H7 (cell line): ENCODE measurements around the gene PCDHGB2. TPM values are rescaled to one million over a fixed set of nuclear protein-coding genes. Genes with fewer than 3 reads are reported as not detected.
"Not testable (repeated sequence)": the region's sequence is repeated elsewhere in the genome, so short reads cannot be mapped to it uniquely, and the experiment has no call there.

Experiments
- DNase-seq: peaks from one replicate; pipeline ENCODE4 v3.0.0; 2012
- H3K27me3 ChIP-seq: 2 replicates; pipeline ENCODE4 v1.6.0; 2011; ENCODE audit warnings: mild to moderate bottlenecking, low read length; ENCODE audit not compliant: control insufficient read depth, insufficient read depth
- H3K36me3 ChIP-seq: replicated peaks from 2 replicates; pipeline ENCODE4 v1.5.1; 2011; ENCODE audit warnings: low read length; ENCODE audit not compliant: control insufficient read depth, insufficient read depth
- H3K4me3 ChIP-seq: 2 replicates; pipeline ENCODE4 v1.5.1; 2011; ENCODE audit warnings: low read depth, mild to moderate bottlenecking, control low read depth, low read length, moderate library complexity; ENCODE audit not compliant: insufficient read depth
- total RNA-seq: library from RNA; depleted of rRNA; stranded (reverse); fragments of >200 nt; shearing (Covaris generic); gene quantifications from 2 replicates; pipeline ENCODE4 v1.2.3, GENCODE V29; 2014; rRNA removed

PCDHGB2 gene
- total RNA-seq, 1 experiment from 2014 or later: 0.03 TPM

DNA sequence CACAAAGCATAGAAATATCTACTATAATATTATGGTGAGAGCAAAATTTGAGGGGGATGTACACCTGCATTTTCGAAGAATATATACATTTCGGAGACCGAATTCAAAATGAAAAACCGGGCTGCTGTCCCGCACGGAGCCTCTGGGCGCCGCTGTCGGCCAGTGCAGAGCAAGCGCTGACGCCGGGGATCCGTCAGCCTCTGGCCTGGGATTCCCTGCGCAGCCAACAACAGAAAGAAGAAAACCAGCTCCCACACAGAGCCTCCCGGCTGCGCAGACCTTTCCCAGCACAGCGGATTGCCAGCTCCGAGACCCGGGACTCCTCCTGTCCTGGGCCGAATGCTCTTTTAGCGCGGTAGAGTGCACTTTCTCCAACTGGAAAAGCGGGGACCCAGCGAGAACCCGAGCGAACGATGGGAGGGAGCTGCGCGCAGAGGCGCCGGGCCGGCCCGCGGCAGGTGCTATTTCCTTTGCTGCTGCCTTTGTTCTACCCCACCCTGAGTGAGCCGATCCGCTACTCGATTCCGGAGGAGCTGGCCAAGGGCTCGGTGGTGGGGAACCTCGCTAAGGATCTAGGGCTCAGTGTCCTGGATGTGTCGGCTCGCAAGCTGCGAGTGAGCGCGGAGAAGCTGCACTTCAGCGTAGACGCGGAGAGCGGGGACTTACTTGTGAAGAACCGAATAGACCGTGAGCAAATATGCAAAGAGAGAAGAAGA, 48.2 kb downstream of the PCDHGB2 start, which contains the start of gene PCDHGB6:
Gene PCDHGB6 (plus strand): TSS at position 232 of the 716 bp plus-strand sequence. CDS start 182 bp downstream, at position 414.
- DNase-seq: peak; percentile 91
- not testable (repeated sequence) for H3K36me3 ChIP-seq, H3K27me3 ChIP-seq
- H3K4me3 ChIP-seq: peak within 1 kb of the TSS; percentile 61

DNA sequence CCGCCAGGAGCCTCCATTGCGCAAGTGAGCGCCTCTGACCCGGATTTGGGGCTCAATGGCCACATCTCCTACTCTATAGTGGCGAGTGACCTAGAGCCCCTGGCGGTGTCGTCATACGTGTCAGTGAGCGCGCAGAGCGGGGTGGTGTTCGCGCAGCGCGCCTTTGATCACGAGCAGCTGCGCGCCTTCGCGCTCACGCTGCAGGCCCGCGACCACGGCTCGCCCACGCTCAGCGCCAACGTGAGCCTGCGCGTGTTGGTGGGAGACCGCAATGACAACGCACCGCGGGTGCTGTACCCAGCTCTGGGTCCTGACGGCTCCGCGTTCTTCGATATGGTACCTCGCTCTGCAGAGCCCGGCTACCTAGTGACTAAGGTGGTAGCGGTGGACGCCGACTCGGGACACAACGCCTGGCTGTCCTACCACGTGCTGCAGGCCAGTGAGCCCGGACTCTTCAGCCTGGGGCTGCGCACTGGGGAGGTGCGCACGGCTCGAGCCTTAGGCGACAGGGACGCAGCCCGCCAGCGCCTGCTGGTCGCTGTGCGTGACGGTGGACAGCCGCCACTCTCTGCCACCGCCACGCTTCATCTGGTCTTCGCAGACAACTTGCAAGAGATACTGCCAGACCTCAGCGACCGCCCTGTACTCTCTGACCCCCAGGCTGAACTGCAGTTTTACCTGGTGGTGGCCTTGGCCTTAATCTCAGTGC, 50.0 kb downstream of the PCDHGB2 start:
- Histone ChIP-seq H3K27me3 (peaks cover 2% of the 10 kb centered on the region), H3K36me3 (no peaks in the 10 kb centered on the region), H3K4me3 (no peak overlapping the region)
- no peak for DNase-seq

DNA sequence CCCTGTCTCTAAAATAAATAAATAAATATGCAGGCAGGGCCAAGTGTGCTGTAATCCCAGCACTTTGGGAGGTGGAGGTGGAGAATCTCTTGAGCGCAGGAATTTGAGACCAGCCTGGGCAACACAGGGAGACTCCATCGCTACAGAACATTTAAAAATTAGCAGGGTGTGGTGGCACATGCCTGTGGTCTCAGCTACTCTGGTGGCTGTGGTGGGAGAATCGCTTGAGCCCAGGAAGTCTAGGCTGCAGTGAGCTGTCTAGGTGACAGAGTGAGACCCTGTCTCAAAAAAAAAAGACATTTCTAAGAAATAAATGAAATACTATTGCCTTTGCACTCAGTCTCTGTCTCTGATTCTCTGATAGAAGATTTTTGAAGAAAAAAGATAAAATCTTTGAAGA, 51.8 kb downstream of the PCDHGB2 start:
- Histone ChIP-seq H3K27me3 (peaks cover 2% of the 10 kb centered on the region), H3K36me3 (no peaks in the 10 kb centered on the region), H3K4me3 (no peak overlapping the region)
- no peak for DNase-seq

Other genes with a start within 250 kb of the PCDHGB2 start
- 0.35 and 0.41 TPM in 2 replicates for gene PCDHB4, start 238.2 kb upstream of the PCDHGB2 start, total RNA-seq
- gene PCDHB5, start 224.8 kb upstream of the PCDHGB2 start, total RNA-seq: 0.07 TPM in 2 replicates
- not detected in 2 replicates for gene PCDHB6, start 209.9 kb upstream of the PCDHGB2 start, total RNA-seq
- 0.03 TPM in 1 of 2 replicates, not detected in the other for gene PCDHB7, start 187.3 kb upstream of the PCDHGB2 start, total RNA-seq
- not detected in 2 replicates for gene PCDHB8, start 182.2 kb upstream of the PCDHGB2 start, total RNA-seq
- gene PCDHB16, start 177.6 kb upstream of the PCDHGB2 start, total RNA-seq: 0.03 and 0.07 TPM in 2 replicates
- gene PCDHB9, start 172.8 kb upstream of the PCDHGB2 start, total RNA-seq: not detected in 2 replicates
- gene PCDHB10, start 167.6 kb upstream of the PCDHGB2 start, total RNA-seq: 0.03 and 0.33 TPM in 2 replicates
- 0.03 and 0.18 TPM in 2 replicates for gene PCDHB11, start 160.4 kb upstream of the PCDHGB2 start, total RNA-seq
- gene PCDHB12, start 151.3 kb upstream of the PCDHGB2 start, total RNA-seq: not detected in 2 replicates
- gene PCDHB13, start 146.1 kb upstream of the PCDHGB2 start, total RNA-seq: 0.03 TPM in 1 of 2 replicates, not detected in the other
- gene PCDHB14, start 136.7 kb upstream of the PCDHGB2 start, total RNA-seq: 0.10 and 0.26 TPM in 2 replicates
- not detected in 2 replicates for gene PCDHB15, start 114.6 kb upstream of the PCDHGB2 start, total RNA-seq
- gene SLC25A2, start 55.9 kb upstream of the PCDHGB2 start, total RNA-seq: 0.14 TPM in 1 of 2 replicates, not detected in the other
- gene TAF7, start 39.2 kb upstream of the PCDHGB2 start, total RNA-seq: 39.5 and 41.8 TPM in 2 replicates
- not detected in 2 replicates for gene PCDHGA1, start 29.5 kb upstream of the PCDHGB2 start, total RNA-seq
- not detected in 2 replicates for gene PCDHGA2, start 21.2 kb upstream of the PCDHGB2 start, total RNA-seq
- 0.14 TPM in 1 of 2 replicates, not detected in the other for gene PCDHGA3, start 16.2 kb upstream of the PCDHGB2 start, total RNA-seq
- not detected in 2 replicates for gene PCDHGB1, start 9.9 kb upstream of the PCDHGB2 start, total RNA-seq
- gene PCDHGA4, start 5.0 kb upstream of the PCDHGB2 start, total RNA-seq: 0.03 TPM in 1 of 2 replicates, not detected in the other
- not detected in 2 replicates for gene PCDHGA5, start 4.2 kb downstream of the PCDHGB2 start, total RNA-seq
- gene PCDHGB3, start 10.2 kb downstream of the PCDHGB2 start, total RNA-seq: 0.26 TPM in 1 of 2 replicates, not detected in the other
- 0.04 TPM in 1 of 2 replicates, not detected in the other for gene PCDHGA6, start 13.9 kb downstream of the PCDHGB2 start, total RNA-seq
- not detected in 2 replicates for gene PCDHGA7, start 22.7 kb downstream of the PCDHGB2 start, total RNA-seq
- gene PCDHGB4, start 27.7 kb downstream of the PCDHGB2 start, total RNA-seq: 0.66 and 1.4 TPM in 2 replicates
- gene PCDHGA8, start 32.6 kb downstream of the PCDHGB2 start, total RNA-seq: 0.22 TPM in 1 of 2 replicates, not detected in the other
- gene PCDHGB5, start 38.0 kb downstream of the PCDHGB2 start, total RNA-seq: not detected in 2 replicates
- gene PCDHGA9, start 42.8 kb downstream of the PCDHGB2 start, total RNA-seq: 0.04 and 0.10 TPM in 2 replicates
- 1.7 and 1.9 TPM in 2 replicates for gene PCDHGB6, start 48.0 kb downstream of the PCDHGB2 start, total RNA-seq
- gene PCDHGA10, start 53.0 kb downstream of the PCDHGB2 start, total RNA-seq: 0.35 and 0.78 TPM in 2 replicates
- gene PCDHGB7, start 57.7 kb downstream of the PCDHGB2 start, total RNA-seq: 4.4 and 4.6 TPM in 2 replicates
- 0.21 and 0.30 TPM in 2 replicates for gene PCDHGA11, start 61.1 kb downstream of the PCDHGB2 start, total RNA-seq
- gene PCDHGA12, start 70.5 kb downstream of the PCDHGB2 start, total RNA-seq: 0.10 and 0.44 TPM in 2 replicates
- 27.4 and 31.7 TPM in 2 replicates for gene PCDHGC3, start 116.0 kb downstream of the PCDHGB2 start, total RNA-seq
- 9.9 and 12.5 TPM in 2 replicates for gene PCDHGC4, start 125.0 kb downstream of the PCDHGB2 start, total RNA-seq
- gene PCDHGC5, start 129.1 kb downstream of the PCDHGB2 start, total RNA-seq: 0.44 and 1.8 TPM in 2 replicates